Measurements from ENCODE around the gene LARGE1. TPM values are rescaled to one million over a fixed set of nuclear protein-coding genes. Genes with fewer than 3 reads are reported as not detected.

Gene LARGE1
- total and polyA plus RNA-seq, 2 of the 4 experiments (the other 2 are of a cell fraction), result 6.2 to 12.4 TPM

- Histone ChIP-seq H3K27ac (ENCODE audit: insufficient read depth, low read length) (no peak overlapping the region), H3K4me1 (ENCODE audit: control insufficient read depth, insufficient read depth, low read length) (no peaks in the 10 kb centered on the region), H3K56ac (ENCODE audit: extremely low read depth, insufficient read depth, low read length) (no peak overlapping the region), H4K20me1 (ENCODE audit: insufficient read depth, low read length) (no peaks in the 10 kb centered on the region), H2BK5ac (ENCODE audit: low read depth, low read length, poor library complexity, severe bottlenecking) (no peak overlapping the region), H3K79me1 (ENCODE audit: low read depth in 1 of 2, low read length in 2 of 2) (no peaks in the 10 kb centered on the region), H3K27me3 (ENCODE audit: control insufficient read depth, insufficient read depth, low read length) (no peaks in the 10 kb centered on the region), H4K5ac (ENCODE audit: low read depth, low read length) (no peak overlapping the region), H4K8ac (ENCODE audit: low read depth in 2 of 2, low read length in 2 of 2) (no peak overlapping the region), H2AK9ac (replicated peaks; ENCODE audit: low read depth, low read length, poor library complexity) (no peak overlapping the region), H3K4me3 (ENCODE audit: insufficient read depth, low read depth, low read length) (no peak overlapping the region), H3K18ac (ENCODE audit: low read depth, low read length) (no peak overlapping the region), H3K9ac (ENCODE audit: low read depth, low read length) (no peak overlapping the region), H3K14ac (replicated peaks; ENCODE audit: low read depth, low read length) (no peak overlapping the region), H2AK5ac (ENCODE audit: low read depth, low read length) (no peak overlapping the region), H3K4me2 (ENCODE audit: low read depth, low read length) (no peak overlapping the region), H3K9me1 (ENCODE audit: insufficient read depth, low read length) (no peaks in the 10 kb centered on the region; the same call in 1 of the 2 replicates), H4K91ac (ENCODE audit: insufficient read depth, low read depth, low read length) (no peak overlapping the region), H2BK120ac (ENCODE audit: low read depth, low read length) (no peak overlapping the region), H2BK15ac (ENCODE audit: low read depth, low read length) (no peak overlapping the region), H2BK20ac (ENCODE audit: low read depth, low read length) (no peak overlapping the region), H3K4ac (ENCODE audit: low read depth, low read length) (no peak overlapping the region), H2AFZ (replicated peaks; ENCODE audit: low read length, poor library complexity) (no peak overlapping the region), H3K9me3 (ENCODE audit: control insufficient read depth, insufficient read depth, low read length) (no peaks in the 10 kb centered on the region), H3K23ac (ENCODE audit: low read depth, low read length) (no peak overlapping the region), H3K36me3 (ENCODE audit: control insufficient read depth, insufficient read depth, low read length) (no peaks in the 10 kb centered on the region)
- WGBS, 2 experiments (ENCODE audit: extremely low coverage in 2 of 2, insufficient read length in 1 of 2), result 55% methylated on average over 2 of the region's 6 CpGs; no CpG with 5 or more reads in 1 of the 2 experiments
- POLR2A ChIA-PET (ENCODE audit: unreplicated experiment), result no interaction called here
- CTCF ChIA-PET, result no interaction called here
- TF ChIP-seq SMC3 (IDR thresholded peaks at IDR 0.05; ENCODE audit: low read depth, low read length), result no peak
- TF ChIP-seq BHLHE40 (IDR thresholded peaks at IDR 0.05; ENCODE audit: low read depth, low read length), result no peak
- no peak for TF ChIP-seq USF2 (IDR thresholded peaks at IDR 0.05; ENCODE audit: low read depth, low read length)
- TF ChIP-seq CHD1 (IDR thresholded peaks at IDR 0.05; ENCODE audit: low read depth, low read length), result no peak
- no peak for TF ChIP-seq CTCF (conservative IDR thresholded peaks at IDR 0.05; ENCODE audit: low read depth, low read length)
- TF ChIP-seq MXI1 (IDR thresholded peaks at IDR 0.05; ENCODE audit: borderline replicate concordance, low read depth, low read length), result no peak
- no peak for TF ChIP-seq ELK1 (IDR thresholded peaks at IDR 0.05; ENCODE audit: borderline replicate concordance, low read depth, low read length)
- TF ChIP-seq CEBPB (IDR thresholded peaks at IDR 0.05; ENCODE audit: low read depth, low read length), result no peak
- no peak for TF ChIP-seq MAZ (IDR thresholded peaks at IDR 0.05; ENCODE audit: borderline replicate concordance, low read depth, low read length)
- TF ChIP-seq RCOR1 (IDR thresholded peaks at IDR 0.05; ENCODE audit: insufficient replicate concordance, low read length), result no peak
- no peak for TF ChIP-seq POLR2A (IDR thresholded peaks at IDR 0.05; ENCODE audit: low read depth, low read length)
- no peak for TF ChIP-seq RFX5 (IDR thresholded peaks at IDR 0.05; ENCODE audit: low read depth, low read length)
- no peak for TF ChIP-seq MAFK (IDR thresholded peaks at IDR 0.05; ENCODE audit: low read depth, low read length)
- TF ChIP-seq NFE2L2 (IDR thresholded peaks at IDR 0.05; ENCODE audit: low read depth, low read length), result no peak
- no peak for TF ChIP-seq RAD21 (IDR thresholded peaks at IDR 0.05; ENCODE audit: low read length)
- DNase-seq (no peak), ATAC-seq (ENCODE audit: low read depth) (no peak)
- no TSS peak for BruUV-seq (replicated peaks)
- intact Hi-C loops (cut with micrococcal nuclease), result no loop called here
- dilution Hi-C loops (cut with HindIII; ENCODE audit: low sequenced_read_pairs, unreplicated experiment), result no loop called here
- in situ Hi-C loops (cut with MboI; ENCODE audit: low sequenced_read_pairs), result no loop called here
Measured at GRCh38 chr22:33450756-33451155, 469.5 kb downstream of the LARGE1 start.

All from IMR-90 (cell line).